Measurements from ENCODE around the gene ARHGEF4. TPM values are rescaled to one million over a fixed set of nuclear protein-coding genes. Genes with fewer than 3 reads are reported as not detected.

The ARHGEF4 gene
- total RNA-seq, 4 donors from 2014 or later: 108 to 378 (median 134) TPM

- H3K27me3 ChIP-seq: peaks cover 3% of the 10 kb centered on the region
- H3K27ac ChIP-seq: no peak overlapping the region
- no peaks in the 10 kb centered on the region for H3K36me3 ChIP-seq
- no peak for TF ChIP-seq POLR2A (IDR thresholded peaks at IDR 0.05)
- no peaks in the 10 kb centered on the region for H3K9me3 ChIP-seq
- 100% methylated on average over 1 of the region's 8 CpGs for WGBS
- H3K4me3 ChIP-seq: no peak overlapping the region
- DNase-seq (ENCODE audit: low spot score in 2 of 2): no peak
- H3K4me1 ChIP-seq: peaks cover 15% of the 10 kb centered on the region
Measured at GRCh38 chr2:130821867-130822266, 14.8 kb upstream of the ARHGEF4 start.

GRCh38 chr2:130822766-130823165, 13.9 kb upstream of the ARHGEF4 start:
- Histone ChIP-seq H3K36me3 (no peaks in the 10 kb centered on the region), H3K4me3 (no peak overlapping the region), H3K9me3 (no peaks in the 10 kb centered on the region), H3K27ac (no peak overlapping the region), H3K27me3 (peaks cover 3% of the 10 kb centered on the region), H3K4me1 (peaks cover 15% of the 10 kb centered on the region)
- TF ChIP-seq POLR2A (IDR thresholded peaks at IDR 0.05) (no peak), CTCF (IDR thresholded peaks at IDR 0.05) (no peak)
- WGBS: 100% methylated on average over 1 of the region's 10 CpGs
- no peak for DNase-seq (ENCODE audit: low spot score in 2 of 2)

DNA sequence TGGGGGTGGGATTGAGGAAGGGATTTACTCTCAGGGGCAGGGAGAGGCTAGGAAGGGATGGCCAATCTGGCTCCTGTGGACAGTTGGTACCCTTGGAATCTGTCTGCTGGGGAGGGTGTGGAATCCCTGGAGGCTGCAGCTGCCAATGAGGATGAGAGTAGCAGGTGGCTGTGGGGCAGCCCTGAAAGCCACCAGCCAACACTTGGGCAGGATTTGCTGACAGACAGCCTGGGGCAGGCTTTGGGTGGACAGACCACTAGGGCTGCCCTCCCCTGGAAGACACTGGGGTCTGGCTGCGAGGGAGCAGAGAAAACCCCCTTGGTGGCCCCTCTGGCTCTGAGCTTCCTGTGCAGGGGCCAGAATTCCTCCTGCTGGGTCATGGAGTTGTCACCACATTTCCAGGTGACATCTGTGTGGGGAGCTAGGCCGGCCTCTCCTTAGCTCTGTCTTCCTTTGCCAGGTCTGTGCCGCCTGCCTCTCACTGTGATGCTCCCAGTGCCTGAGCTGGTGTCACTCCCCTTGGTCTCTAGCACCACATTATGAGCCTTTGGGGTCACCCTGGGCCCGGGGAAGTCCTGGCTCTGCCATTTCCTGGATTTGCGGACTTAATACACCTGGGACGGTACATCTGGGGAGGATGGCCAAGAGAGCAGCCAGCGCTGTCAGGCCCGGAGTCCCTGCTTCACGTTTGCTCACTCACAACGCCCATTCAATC, 13.4 kb upstream of the ARHGEF4 start:
- peaks cover 15% of the 10 kb centered on the region for H3K4me1 ChIP-seq
- H3K27me3 ChIP-seq: peaks cover 3% of the 10 kb centered on the region
- H3K27ac ChIP-seq: no peak overlapping the region
- no peak for TF ChIP-seq POLR2A (IDR thresholded peaks at IDR 0.05)
- TF ChIP-seq EP300 (IDR thresholded peaks at IDR 0.05): no peak
- TF ChIP-seq POLR2AphosphoS5 (IDR thresholded peaks at IDR 0.05): no peak
- no peak for TF ChIP-seq CTCF (IDR thresholded peaks at IDR 0.05)
- no peak overlapping the region for H3K4me3 ChIP-seq
- H3K36me3 ChIP-seq: no peaks in the 10 kb centered on the region
- WGBS: 79% methylated on average over 7 of the region's 10 CpGs
- no peaks in the 10 kb centered on the region for H3K9me3 ChIP-seq
- no peak for DNase-seq (ENCODE audit: low spot score in 2 of 2)

DNA sequence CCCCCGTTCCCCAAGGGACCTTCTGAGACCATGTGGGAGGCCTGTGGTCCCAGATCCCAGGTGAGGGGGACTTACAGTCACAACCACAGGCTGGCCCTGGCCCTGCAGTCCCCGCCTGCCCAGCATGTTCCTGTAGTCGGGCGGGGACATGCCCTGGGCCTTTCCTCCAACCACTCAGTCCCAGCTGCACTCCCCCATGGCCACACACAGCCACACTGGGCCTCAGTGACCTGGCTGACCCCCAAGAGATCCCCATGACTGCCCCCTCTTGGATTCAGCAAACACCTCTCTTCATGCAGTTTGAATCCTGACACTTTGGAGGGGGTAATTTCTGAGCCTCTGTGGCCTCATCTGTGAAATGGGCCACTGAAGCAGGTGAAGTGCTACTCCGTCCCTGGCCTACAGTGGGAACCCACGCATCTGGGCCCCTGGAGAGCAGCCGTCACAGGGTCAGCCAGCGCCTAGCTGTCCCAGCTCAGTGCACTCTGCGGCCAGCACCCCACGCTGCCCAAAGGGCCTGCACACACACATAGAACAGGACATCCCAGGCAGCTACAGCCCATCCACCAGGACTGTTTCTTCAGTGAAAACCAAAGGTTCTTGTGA, 12.7 kb upstream of the ARHGEF4 start:
- TF ChIP-seq CTCF (IDR thresholded peaks at IDR 0.05) (no peak), EP300 (IDR thresholded peaks at IDR 0.05) (no peak), POLR2AphosphoS5 (IDR thresholded peaks at IDR 0.05) (no peak), POLR2A (IDR thresholded peaks at IDR 0.05) (no peak)
- H3K36me3 ChIP-seq: no peaks in the 10 kb centered on the region
- no peak overlapping the region for H3K27ac ChIP-seq
- H3K4me3 ChIP-seq: no peak overlapping the region
- no peaks in the 10 kb centered on the region for H3K9me3 ChIP-seq
- peaks cover 15% of the 10 kb centered on the region for H3K4me1 ChIP-seq
- 92% methylated on average over 10 of the region's 10 CpGs for WGBS
- DNase-seq (ENCODE audit: low spot score in 2 of 2): no peak
- H3K27me3 ChIP-seq: peaks cover 1% of the 10 kb centered on the region

GRCh38 chr2:130824492-130825061, 12.1 kb upstream of the ARHGEF4 start:
- Histone ChIP-seq H3K9me3 (no peaks in the 10 kb centered on the region), H3K27ac (no peak overlapping the region), H3K4me1 (peaks cover 15% of the 10 kb centered on the region), H3K4me3 (no peak overlapping the region), H3K27me3 (no peaks in the 10 kb centered on the region), H3K36me3 (no peaks in the 10 kb centered on the region)
- DNase-seq (ENCODE audit: low spot score in 2 of 2): no peak
- TF ChIP-seq CTCF (IDR thresholded peaks at IDR 0.05) (no peak), POLR2AphosphoS5 (IDR thresholded peaks at IDR 0.05) (no peak), POLR2A (IDR thresholded peaks at IDR 0.05) (no peak), EP300 (IDR thresholded peaks at IDR 0.05) (no peak)
- WGBS: 31% methylated on average over 8 of the region's 8 CpGs

Data from suprapubic skin (tissue), 4 donors.